Rectal smooth muscle tissue (tissue), 1 donor: Measurements from ENCODE around the gene PSMD14.
"Not testable (repeated sequence)": the region's sequence is repeated elsewhere in the genome, so short reads cannot be mapped to it uniquely, and the experiment has no call there.

Experiments
- H3K27ac ChIP-seq: one replicate; pipeline ENCODE4 v1.7.0; 2013; ENCODE audit warnings: low read depth, low read length, inconsistent platforms
- H3K27me3 ChIP-seq: one replicate; pipeline ENCODE4 v1.7.0; 2013; ENCODE audit warnings: low read length; ENCODE audit not compliant: control insufficient read depth, insufficient read depth
- H3K36me3 ChIP-seq: one replicate; pipeline ENCODE4 v1.7.0; 2013; ENCODE audit warnings: low read length; ENCODE audit not compliant: control insufficient read depth, insufficient read depth
- H3K4me1 ChIP-seq: one replicate; pipeline ENCODE4 v1.7.0; 2013; ENCODE audit warnings: low read length; ENCODE audit not compliant: control insufficient read depth, insufficient read depth
- H3K4me3 ChIP-seq: one replicate; pipeline ENCODE4 v1.7.0; 2013; ENCODE audit warnings: low read length
- H3K9ac ChIP-seq: one replicate; pipeline ENCODE4 v1.7.0; 2013; ENCODE audit warnings: low read length

PSMD14 gene

GRCh38 chr2:161307676-161308075, 549 bp upstream of the PSMD14 start:
- peak overlapping the region; percentile 76 for H3K4me3 ChIP-seq
- H3K36me3 ChIP-seq = no peaks in the 10 kb centered on the region
- peaks cover 3% of the 10 kb centered on the region for H3K4me1 ChIP-seq
- H3K27me3 ChIP-seq = no peaks in the 10 kb centered on the region
- peak overlapping the region; percentile 85 for H3K27ac ChIP-seq
- peak overlapping the region; percentile 70 for H3K9ac ChIP-seq

- H3K4me1 ChIP-seq = no peaks in the 10 kb centered on the region
- no peaks in the 10 kb centered on the region for H3K36me3 ChIP-seq
- H3K27me3 ChIP-seq = no peaks in the 10 kb centered on the region
- H3K9ac ChIP-seq = no peak overlapping the region
- no peak overlapping the region for H3K4me3 ChIP-seq
- H3K27ac ChIP-seq = no peak overlapping the region
These were observed 4.8 kb downstream of the PSMD14 start for GRCh38 chr2:161312996-161313395.

GRCh38 chr2:161315380-161315779, 7.2 kb downstream of the PSMD14 start:
- no peaks in the 10 kb centered on the region for H3K27me3 ChIP-seq
- H3K9ac ChIP-seq = no peak overlapping the region
- no peaks in the 10 kb centered on the region for H3K4me1 ChIP-seq
- H3K36me3 ChIP-seq = no peaks in the 10 kb centered on the region
- no peak overlapping the region for H3K4me3 ChIP-seq
- H3K27ac ChIP-seq = no peak overlapping the region

GRCh38 chr2:161316701-161317100, 8.5 kb downstream of the PSMD14 start:
- H3K4me3 ChIP-seq = no peak overlapping the region
- no peak overlapping the region for H3K27ac ChIP-seq
- no peaks in the 10 kb centered on the region for H3K27me3 ChIP-seq
- no peak overlapping the region for H3K9ac ChIP-seq
- H3K36me3 ChIP-seq = no peaks in the 10 kb centered on the region
- H3K4me1 ChIP-seq = no peaks in the 10 kb centered on the region

- Histone ChIP-seq H3K27ac (no peak overlapping the region), H3K27me3 (no peaks in the 10 kb centered on the region)
These were observed 13.9 kb downstream of the PSMD14 start for GRCh38 chr2:161321944-161322648.

GRCh38 chr2:161324876-161325275, 16.7 kb downstream of the PSMD14 start:
- no peak overlapping the region for H3K9ac ChIP-seq
- no peak overlapping the region for H3K27ac ChIP-seq
- no peaks in the 10 kb centered on the region for H3K36me3 ChIP-seq
- H3K4me1 ChIP-seq = no peaks in the 10 kb centered on the region
- no peaks in the 10 kb centered on the region for H3K27me3 ChIP-seq
- no peak overlapping the region for H3K4me3 ChIP-seq

More at GRCh38 chr2:161321944-161322648, 13.9 kb downstream of the PSMD14 start:
- Histone ChIP-seq H3K4me1 (no peaks in the 10 kb centered on the region), H3K9ac (no peak overlapping the region), H3K4me3 (no peak overlapping the region), H3K36me3 (no peaks in the 10 kb centered on the region)

GRCh38 chr2:161327582-161327981, 19.4 kb downstream of the PSMD14 start:
- H3K27me3 ChIP-seq = no peaks in the 10 kb centered on the region
- H3K36me3 ChIP-seq = peaks cover 2% of the 10 kb centered on the region
- H3K4me1 ChIP-seq = no peaks in the 10 kb centered on the region
- no peak overlapping the region for H3K4me3 ChIP-seq
- no peak overlapping the region for H3K9ac ChIP-seq
- no peak overlapping the region for H3K27ac ChIP-seq

- Histone ChIP-seq H3K27me3 (no peaks in the 10 kb centered on the region), H3K4me3 (no peak overlapping the region), H3K9ac (no peak overlapping the region), H3K36me3 (peaks cover 2% of the 10 kb centered on the region), H3K27ac (no peak overlapping the region), H3K4me1 (no peaks in the 10 kb centered on the region)
These were observed 24.2 kb downstream of the PSMD14 start for GRCh38 chr2:161332371-161332967.

GRCh38 chr2:161335626-161336025, 27.4 kb downstream of the PSMD14 start:
- H3K4me3 ChIP-seq = no peak overlapping the region
- no peak overlapping the region for H3K27ac ChIP-seq
- no peaks in the 10 kb centered on the region for H3K27me3 ChIP-seq
- no peaks in the 10 kb centered on the region for H3K36me3 ChIP-seq
- H3K4me1 ChIP-seq = no peaks in the 10 kb centered on the region
- no peak overlapping the region for H3K9ac ChIP-seq

- no peaks in the 10 kb centered on the region for H3K4me1 ChIP-seq
- H3K4me3 ChIP-seq = no peak overlapping the region
- H3K27ac ChIP-seq = no peak overlapping the region
- H3K27me3 ChIP-seq = no peaks in the 10 kb centered on the region
- H3K36me3 ChIP-seq = no peaks in the 10 kb centered on the region
- no peak overlapping the region for H3K9ac ChIP-seq
These were observed 29.0 kb downstream of the PSMD14 start for GRCh38 chr2:161337247-161337646.

GRCh38 chr2:161339532-161339931, 31.3 kb downstream of the PSMD14 start:
- not testable (repeated sequence) for H3K4me1 ChIP-seq, H3K27ac ChIP-seq, H3K27me3 ChIP-seq, H3K9ac ChIP-seq, H3K4me3 ChIP-seq, H3K36me3 ChIP-seq

- not testable (repeated sequence) for H3K36me3 ChIP-seq, H3K4me1 ChIP-seq, H3K27ac ChIP-seq, H3K27me3 ChIP-seq, H3K4me3 ChIP-seq, H3K9ac ChIP-seq
These were observed 32.7 kb downstream of the PSMD14 start for GRCh38 chr2:161340930-161341413.

GRCh38 chr2:161343235-161343634, 35.0 kb downstream of the PSMD14 start:
- Histone ChIP-seq H3K9ac (no peak overlapping the region), H3K27ac (no peak overlapping the region), H3K4me3 (no peak overlapping the region), H3K36me3 (no peaks in the 10 kb centered on the region), H3K27me3 (no peaks in the 10 kb centered on the region), H3K4me1 (no peaks in the 10 kb centered on the region)
